Memory B cell (primary cell): Measurements from ENCODE around the gene BSN.
"Not testable (repeated sequence)": the region's sequence is repeated elsewhere in the genome, so short reads cannot be mapped to it uniquely, and the experiment has no call there.

Source experiments
- ATAC-seq: fragments of 150-1000 bp; cut with Tn5 transposase; 2 replicates; pipeline ENCODE4 v1.10.0; 2021; ENCODE audit warnings: low read depth, mild to moderate bottlenecking, moderate library complexity
- DNase-seq, 2 donors: peaks; one replicate each; pipeline ENCODE4 v3.0.0; 2022; ENCODE audit warnings: low spot score in 2 of 2
- H3K27ac Mint-ChIP-seq: one replicate; pipeline ENCODE4 v1.8.0; 2022; ENCODE audit warnings: mild to moderate bottlenecking, moderate library complexity, mixed read lengths
- H3K27me3 Mint-ChIP-seq: one replicate; pipeline ENCODE4 v1.8.0; 2022; ENCODE audit warnings: mixed read lengths
- H3K36me3 Mint-ChIP-seq: one replicate; pipeline ENCODE4 v1.8.0; 2022; ENCODE audit warnings: mild to moderate bottlenecking, mixed read lengths
- H3K4me1 Mint-ChIP-seq: one replicate; pipeline ENCODE4 v1.8.0; 2022; ENCODE audit warnings: mixed read lengths
- H3K4me3 Mint-ChIP-seq: one replicate; pipeline ENCODE4 v1.8.0; 2022; ENCODE audit warnings: mild to moderate bottlenecking, moderate library complexity, mixed read lengths
- H3K9me3 Mint-ChIP-seq: one replicate; pipeline ENCODE4 v1.8.0; 2022; ENCODE audit warnings: mixed read lengths

BSN gene

DNA sequence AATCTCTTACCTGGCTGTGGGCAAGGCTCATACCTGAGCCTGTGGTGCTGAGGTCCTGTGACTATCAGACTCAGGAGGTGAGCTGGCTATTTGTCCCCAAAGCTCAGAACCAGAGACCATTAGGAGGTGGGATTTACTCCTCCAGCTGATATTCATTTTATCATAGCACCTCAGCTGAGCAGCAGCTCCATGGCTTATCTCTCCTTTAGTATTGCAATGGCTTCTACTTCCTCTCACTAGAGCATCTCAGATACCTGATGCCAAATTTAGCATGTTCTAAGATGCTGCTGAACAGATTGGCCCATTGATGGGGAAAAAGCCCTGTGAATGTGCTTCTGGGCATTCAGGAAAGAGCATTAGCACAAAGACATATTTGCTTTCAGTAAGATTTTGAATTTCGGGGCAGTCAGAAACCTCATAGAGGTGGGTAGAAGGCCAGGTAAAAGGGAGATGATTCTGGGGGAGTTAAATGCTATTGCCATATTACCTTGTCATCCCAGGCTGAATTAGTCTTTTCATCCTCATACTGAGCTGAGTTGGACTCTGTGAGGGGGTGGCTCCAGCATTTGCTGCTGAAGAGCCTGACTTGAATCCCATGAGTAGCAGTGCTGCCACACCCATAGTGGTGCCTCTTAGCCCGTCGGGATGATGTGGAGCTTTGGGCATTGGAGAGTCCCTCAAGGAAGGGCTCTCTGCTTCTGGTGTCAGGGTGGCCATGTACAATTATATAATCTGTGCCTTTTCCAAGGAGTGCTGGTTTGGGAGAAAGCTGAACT is 2.4 kb downstream of the BSN start:
- Mint-ChIP-seq H3K27ac (no peak overlapping the region), H3K27me3 (peaks cover 28% of the 10 kb centered on the region), H3K9me3 (peaks cover 2% of the 10 kb centered on the region), H3K36me3 (no peaks in the 10 kb centered on the region), H3K4me3 (no peak overlapping the region), H3K4me1 (peaks cover 8% of the 10 kb centered on the region)
- ATAC-seq (no peak), DNase-seq (no peak)

DNA sequence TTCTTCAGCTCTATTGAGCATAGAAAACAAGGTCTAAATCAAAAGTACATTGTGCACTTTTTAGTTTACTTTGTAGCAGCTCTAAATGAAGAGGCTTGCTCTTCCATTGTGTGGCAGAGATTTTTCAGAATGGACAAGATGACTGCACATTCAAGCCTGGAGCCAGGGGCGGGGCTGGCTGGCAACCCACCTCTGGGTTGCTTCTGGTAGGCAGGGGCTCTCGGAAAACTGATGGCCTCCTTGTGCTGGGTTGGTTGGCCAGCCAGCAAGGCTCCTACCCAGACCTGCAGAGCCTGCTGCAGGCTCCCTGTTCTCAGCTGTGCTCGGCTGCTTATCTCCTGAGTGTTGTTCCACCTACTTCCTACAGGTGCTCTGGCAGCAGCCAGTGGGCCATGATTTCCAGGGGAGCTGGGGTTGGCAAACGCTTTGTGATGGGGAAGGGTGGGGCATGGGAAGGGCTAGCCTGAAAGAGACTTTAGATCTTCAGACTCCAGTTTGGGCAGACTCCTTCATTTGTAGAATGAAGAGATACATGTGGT is 8.8 kb downstream of the BSN start:
- no peaks in the 10 kb centered on the region for H3K4me1 Mint-ChIP-seq
- no peak for ATAC-seq
- peaks cover 2% of the 10 kb centered on the region for H3K9me3 Mint-ChIP-seq
- no peaks in the 10 kb centered on the region for H3K36me3 Mint-ChIP-seq
- H3K4me3 Mint-ChIP-seq = no peak overlapping the region
- no peak overlapping the region for H3K27ac Mint-ChIP-seq
- DNase-seq = no peak
- H3K27me3 Mint-ChIP-seq = peaks cover 6% of the 10 kb centered on the region

DNA sequence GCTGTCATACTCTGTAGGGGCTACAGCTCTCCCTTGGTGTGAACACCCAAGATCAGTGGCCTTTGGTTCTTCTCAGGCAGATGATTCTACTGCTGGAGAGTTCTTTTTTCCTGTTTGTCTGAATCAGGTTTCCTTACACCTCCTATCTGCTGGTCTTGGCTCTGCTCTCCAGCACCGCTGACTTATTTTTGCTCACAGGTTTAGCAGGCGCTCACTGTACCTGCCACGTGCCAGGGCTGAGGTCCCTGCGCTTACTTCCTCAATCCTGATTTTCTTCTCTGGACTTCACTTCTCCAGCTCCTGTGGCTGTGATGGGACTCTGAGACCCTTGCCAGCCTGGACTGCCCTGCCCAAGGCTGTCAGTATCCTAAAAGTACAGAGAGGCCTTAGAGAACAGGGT is 9.5 kb downstream of the BSN start:
- H3K27me3 Mint-ChIP-seq = peaks cover 6% of the 10 kb centered on the region
- no peaks in the 10 kb centered on the region for H3K36me3 Mint-ChIP-seq
- H3K4me1 Mint-ChIP-seq = no peaks in the 10 kb centered on the region
- DNase-seq (no peak), ATAC-seq (no peak)
- peaks cover 2% of the 10 kb centered on the region for H3K9me3 Mint-ChIP-seq
- no peak overlapping the region for H3K4me3 Mint-ChIP-seq
- H3K27ac Mint-ChIP-seq = no peak overlapping the region

GRCh38 chr3:49566312-49566711 is 12.0 kb downstream of the BSN start:
- ATAC-seq = no peak
- H3K27me3 Mint-ChIP-seq = peaks cover 2% of the 10 kb centered on the region
- DNase-seq = no peak
- H3K4me3 Mint-ChIP-seq = no peak overlapping the region
- H3K36me3 Mint-ChIP-seq = no peaks in the 10 kb centered on the region
- H3K9me3 Mint-ChIP-seq = no peaks in the 10 kb centered on the region
- no peaks in the 10 kb centered on the region for H3K4me1 Mint-ChIP-seq
- no peak overlapping the region for H3K27ac Mint-ChIP-seq

DNA sequence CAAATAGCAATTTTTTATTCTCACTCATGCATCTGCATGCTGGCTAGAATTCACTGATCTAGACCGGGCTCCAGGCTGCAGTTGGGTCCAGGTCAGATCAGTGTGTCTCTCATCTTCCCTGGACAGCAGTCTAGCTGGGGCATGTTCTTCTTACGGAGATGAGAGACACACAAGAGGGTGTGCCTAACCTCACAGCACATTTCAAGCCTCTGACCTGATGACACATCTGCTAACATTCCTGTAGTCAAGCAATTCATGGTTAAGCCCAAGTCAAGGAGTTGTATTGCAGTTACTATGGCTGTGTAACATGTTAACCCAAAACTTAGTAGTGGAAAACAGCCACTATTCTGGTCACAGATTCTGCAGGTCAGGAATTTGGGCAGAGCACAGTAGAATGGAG is 13.1 kb downstream of the BSN start:
- H3K27me3 Mint-ChIP-seq = peaks cover 2% of the 10 kb centered on the region
- DNase-seq = no peak
- ATAC-seq = no peak
- no peaks in the 10 kb centered on the region for H3K4me1 Mint-ChIP-seq
- no peak overlapping the region for H3K4me3 Mint-ChIP-seq
- H3K9me3 Mint-ChIP-seq = no peaks in the 10 kb centered on the region
- H3K36me3 Mint-ChIP-seq = no peaks in the 10 kb centered on the region
- no peak overlapping the region for H3K27ac Mint-ChIP-seq

- ATAC-seq (no peak), DNase-seq (no peak)
- no peaks in the 10 kb centered on the region for H3K4me1 Mint-ChIP-seq
- H3K9me3 Mint-ChIP-seq = no peaks in the 10 kb centered on the region
- H3K27me3 Mint-ChIP-seq = peaks cover 1% of the 10 kb centered on the region
- H3K36me3 Mint-ChIP-seq = no peaks in the 10 kb centered on the region
- H3K4me3 Mint-ChIP-seq = no peak overlapping the region
- H3K27ac Mint-ChIP-seq = no peak overlapping the region
Observed at GRCh38 chr3:49568965-49569364, 14.7 kb downstream of the BSN start.

GRCh38 chr3:49570028-49570654 is 15.9 kb downstream of the BSN start:
- Mint-ChIP-seq H3K4me1 (no peaks in the 10 kb centered on the region), H3K9me3 (no peaks in the 10 kb centered on the region), H3K4me3 (no peak overlapping the region), H3K27me3 (peaks cover 1% of the 10 kb centered on the region), H3K27ac (no peak overlapping the region), H3K36me3 (no peaks in the 10 kb centered on the region)
- ATAC-seq = no peak
- DNase-seq = no peak

GRCh38 chr3:49582177-49582576 is 27.9 kb downstream of the BSN start:
- Mint-ChIP-seq H3K4me1 (no peaks in the 10 kb centered on the region), H3K36me3 (no peaks in the 10 kb centered on the region), H3K4me3 (no peak overlapping the region), H3K27me3 (peaks cover 2% of the 10 kb centered on the region), H3K9me3 (peaks cover 3% of the 10 kb centered on the region), H3K27ac (no peak overlapping the region)
- ATAC-seq (no peak), DNase-seq (no peak)

- not testable (repeated sequence) for DNase-seq, H3K4me3 Mint-ChIP-seq, H3K4me1 Mint-ChIP-seq, H3K36me3 Mint-ChIP-seq, H3K9me3 Mint-ChIP-seq, H3K27me3 Mint-ChIP-seq, H3K27ac Mint-ChIP-seq, ATAC-seq
Observed at GRCh38 chr3:49585261-49585755, 31.0 kb downstream of the BSN start.

- Mint-ChIP-seq H3K27me3 (peaks cover 3% of the 10 kb centered on the region), H3K4me3 (no peak overlapping the region), H3K4me1 (no peaks in the 10 kb centered on the region), H3K9me3 (no peaks in the 10 kb centered on the region), H3K36me3 (no peaks in the 10 kb centered on the region), H3K27ac (no peak overlapping the region)
- no peak for ATAC-seq
- DNase-seq = no peak
Observed at GRCh38 chr3:49591615-49592014, 37.3 kb downstream of the BSN start.

- no peaks in the 10 kb centered on the region for H3K9me3 Mint-ChIP-seq
- ATAC-seq (no peak), DNase-seq (no peak)
- no peak overlapping the region for H3K27ac Mint-ChIP-seq
- no peak overlapping the region for H3K4me3 Mint-ChIP-seq
- peaks cover 3% of the 10 kb centered on the region for H3K27me3 Mint-ChIP-seq
- H3K4me1 Mint-ChIP-seq = no peaks in the 10 kb centered on the region
- H3K36me3 Mint-ChIP-seq = no peaks in the 10 kb centered on the region
Observed at GRCh38 chr3:49593041-49593440, 38.8 kb downstream of the BSN start.

DNA sequence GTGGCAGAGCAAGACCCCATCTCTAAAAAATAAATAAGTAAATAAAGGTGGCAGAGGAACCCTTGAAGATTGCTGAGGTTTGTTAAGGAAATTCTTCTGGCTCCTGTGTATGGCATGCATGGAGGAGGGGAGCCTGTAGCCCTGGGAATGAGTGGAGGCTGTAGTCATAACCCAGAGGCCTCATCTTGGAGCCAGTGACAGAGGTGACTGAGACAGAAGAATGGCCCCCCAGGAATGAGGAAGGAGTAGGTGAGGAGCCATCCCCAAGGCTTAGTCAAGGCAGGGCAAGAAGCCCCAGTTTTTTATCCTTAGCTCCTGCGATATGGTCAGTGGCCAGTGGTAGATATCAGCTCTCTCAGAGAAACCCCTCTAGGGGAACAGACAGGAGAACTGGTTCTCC is 46.5 kb downstream of the BSN start:
- no peak overlapping the region for H3K4me3 Mint-ChIP-seq
- no peaks in the 10 kb centered on the region for H3K36me3 Mint-ChIP-seq
- H3K9me3 Mint-ChIP-seq = no peaks in the 10 kb centered on the region
- DNase-seq (no peak), ATAC-seq (no peak)
- no peak overlapping the region for H3K27ac Mint-ChIP-seq
- H3K27me3 Mint-ChIP-seq = peaks cover 4% of the 10 kb centered on the region
- peaks cover 2% of the 10 kb centered on the region for H3K4me1 Mint-ChIP-seq

DNA sequence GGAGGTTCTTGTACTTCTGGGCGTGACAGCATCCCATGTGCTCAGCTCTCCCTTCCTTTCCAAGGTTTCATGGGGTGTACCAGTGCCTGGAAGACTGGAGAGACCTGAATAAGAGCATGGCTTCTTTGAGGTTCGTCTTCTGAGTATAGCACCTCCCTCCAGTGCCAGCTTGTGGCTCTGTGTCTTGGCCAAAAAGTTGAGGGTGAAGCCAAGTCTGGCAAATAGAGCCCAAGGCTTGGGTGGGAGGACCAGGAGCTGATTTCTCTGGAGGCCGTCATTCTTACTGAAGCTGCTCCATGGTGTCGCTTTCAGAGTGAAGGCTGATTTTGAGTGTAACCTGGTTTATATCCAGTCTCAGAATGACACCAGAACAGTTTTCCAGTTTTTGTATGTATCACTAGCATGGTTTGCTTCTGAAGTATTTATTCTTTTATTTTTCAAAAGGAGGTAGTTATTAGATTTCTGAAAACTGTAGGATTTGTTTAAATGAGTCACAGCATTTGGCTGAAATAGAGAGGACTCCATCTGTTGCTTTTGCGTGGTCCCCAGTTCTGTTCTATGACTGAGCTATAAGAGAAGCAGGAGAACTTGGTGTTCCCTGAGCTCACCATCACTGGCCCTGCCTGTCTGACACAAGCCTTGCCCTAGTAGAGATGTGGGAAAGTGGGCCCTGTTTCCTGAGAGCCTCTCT is 47.2 kb downstream of the BSN start:
- Mint-ChIP-seq H3K27ac (no peak overlapping the region), H3K4me3 (no peak overlapping the region), H3K4me1 (peaks cover 2% of the 10 kb centered on the region), H3K27me3 (peaks cover 4% of the 10 kb centered on the region), H3K36me3 (no peaks in the 10 kb centered on the region), H3K9me3 (no peaks in the 10 kb centered on the region)
- ATAC-seq (no peak), DNase-seq (no peak)

DNA sequence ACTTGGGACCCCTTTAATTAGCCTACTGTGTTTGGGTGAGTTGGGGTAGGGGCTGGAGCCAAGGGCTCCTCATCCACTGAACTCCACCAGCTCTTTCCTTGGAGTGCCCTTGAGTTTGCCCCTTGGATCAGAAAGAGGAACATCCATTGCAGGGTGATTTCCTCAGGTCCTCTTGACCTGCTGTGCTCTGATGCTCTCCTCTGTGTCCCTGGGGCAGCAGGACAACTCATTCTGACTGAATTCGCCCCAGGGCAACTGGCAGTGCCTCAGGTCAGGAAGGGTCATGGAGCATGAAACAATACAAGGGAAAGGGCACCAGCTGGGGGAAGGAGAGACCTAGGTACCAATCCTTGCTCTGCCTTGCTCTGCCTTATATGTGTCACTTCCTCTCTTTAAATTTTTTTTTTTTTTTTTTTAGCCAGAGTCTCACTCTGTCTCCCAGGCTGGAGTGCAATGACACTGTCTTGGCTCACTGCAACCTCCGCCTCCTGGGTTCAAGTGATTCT is 47.8 kb downstream of the BSN start:
- no peak for ATAC-seq
- H3K36me3 Mint-ChIP-seq = no peaks in the 10 kb centered on the region
- peaks cover 2% of the 10 kb centered on the region for H3K4me1 Mint-ChIP-seq
- H3K4me3 Mint-ChIP-seq = no peak overlapping the region
- no peak for DNase-seq
- no peaks in the 10 kb centered on the region for H3K9me3 Mint-ChIP-seq
- H3K27ac Mint-ChIP-seq = no peak overlapping the region
- H3K27me3 Mint-ChIP-seq = peaks cover 3% of the 10 kb centered on the region
